Neural cell (in vitro differentiated cells): Measurements from ENCODE around the gene GPR26.

Experiments used
- EP300 ChIP-seq: fragments of 450-650 bp; conservative IDR thresholded peaks from 2 replicates; pipeline ENCODE4 v1.6.1; 2014; ENCODE audit warnings: antibody characterized with exemption, mild to moderate bottlenecking, moderate library complexity; ENCODE audit not compliant: poor library complexity, severe bottlenecking
- EZH2 ChIP-seq: fragments of 200-600, 300-800 bp; shearing (Covaris generic), sonication (generic); IDR thresholded peaks from 2 replicates; pipeline ENCODE4 v1.6.1; 2014; ENCODE audit warnings: antibody characterized with exemption, low read length, borderline replicate concordance, mild to moderate bottlenecking; ENCODE audit not compliant: insufficient read depth, poor library complexity, severe bottlenecking
- POLR2AphosphoS5 ChIP-seq: IDR thresholded peaks from 2 replicates; pipeline ENCODE4 v1.6.1; 2012
- SMC3 ChIP-seq: fragments of 450-650 bp; conservative IDR thresholded peaks from 2 replicates; pipeline ENCODE4 v1.6.1; 2014; ENCODE audit warnings: antibody characterized with exemption, mild to moderate bottlenecking, moderate library complexity; ENCODE audit not compliant: poor library complexity
- TAF1 ChIP-seq: IDR thresholded peaks from 2 replicates; pipeline ENCODE4 v1.6.1; 2012; ENCODE audit warnings: low read depth
- TF ChIP-seq, protein P1 (sequence below): fragments of 450-650 bp; IDR thresholded peaks from 2 replicates; pipeline ENCODE4 v1.5.1; 2014; ENCODE audit warnings: antibody characterized with exemption, mild to moderate bottlenecking, moderate library complexity; ENCODE audit not compliant: poor library complexity, severe bottlenecking
- TF ChIP-seq, protein P2 (sequence below): IDR thresholded peaks from 2 replicates; pipeline ENCODE4 v1.6.1; 2012; ENCODE audit warnings: borderline replicate concordance

DNA sequence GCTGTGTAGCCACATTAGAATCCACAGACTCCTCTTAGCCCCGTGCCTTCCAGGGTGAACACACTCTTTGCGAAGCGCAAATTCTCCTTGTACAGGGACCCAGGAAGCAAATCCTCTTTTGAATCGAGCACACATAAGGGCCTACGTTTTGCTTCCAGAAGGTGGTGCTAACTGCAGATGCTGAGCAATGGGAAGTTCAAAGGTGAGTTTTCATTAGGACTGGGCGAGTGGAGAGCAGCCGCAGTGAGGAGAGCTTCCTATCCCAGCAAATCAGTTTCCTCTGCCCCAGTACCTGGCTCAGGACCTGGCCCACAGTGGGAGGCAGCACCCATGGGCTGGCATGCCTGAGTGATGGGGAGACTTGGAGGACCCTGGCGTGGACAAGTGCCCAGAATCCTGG, 23.5 kb upstream of the GPR26 start:
- TF ChIP-seq EP300, result no peak
- TF ChIP-seq, protein P1, sequence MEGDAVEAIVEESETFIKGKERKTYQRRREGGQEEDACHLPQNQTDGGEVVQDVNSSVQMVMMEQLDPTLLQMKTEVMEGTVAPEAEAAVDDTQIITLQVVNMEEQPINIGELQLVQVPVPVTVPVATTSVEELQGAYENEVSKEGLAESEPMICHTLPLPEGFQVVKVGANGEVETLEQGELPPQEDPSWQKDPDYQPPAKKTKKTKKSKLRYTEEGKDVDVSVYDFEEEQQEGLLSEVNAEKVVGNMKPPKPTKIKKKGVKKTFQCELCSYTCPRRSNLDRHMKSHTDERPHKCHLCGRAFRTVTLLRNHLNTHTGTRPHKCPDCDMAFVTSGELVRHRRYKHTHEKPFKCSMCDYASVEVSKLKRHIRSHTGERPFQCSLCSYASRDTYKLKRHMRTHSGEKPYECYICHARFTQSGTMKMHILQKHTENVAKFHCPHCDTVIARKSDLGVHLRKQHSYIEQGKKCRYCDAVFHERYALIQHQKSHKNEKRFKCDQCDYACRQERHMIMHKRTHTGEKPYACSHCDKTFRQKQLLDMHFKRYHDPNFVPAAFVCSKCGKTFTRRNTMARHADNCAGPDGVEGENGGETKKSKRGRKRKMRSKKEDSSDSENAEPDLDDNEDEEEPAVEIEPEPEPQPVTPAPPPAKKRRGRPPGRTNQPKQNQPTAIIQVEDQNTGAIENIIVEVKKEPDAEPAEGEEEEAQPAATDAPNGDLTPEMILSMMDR, result no peak
- TF ChIP-seq, protein P2, sequence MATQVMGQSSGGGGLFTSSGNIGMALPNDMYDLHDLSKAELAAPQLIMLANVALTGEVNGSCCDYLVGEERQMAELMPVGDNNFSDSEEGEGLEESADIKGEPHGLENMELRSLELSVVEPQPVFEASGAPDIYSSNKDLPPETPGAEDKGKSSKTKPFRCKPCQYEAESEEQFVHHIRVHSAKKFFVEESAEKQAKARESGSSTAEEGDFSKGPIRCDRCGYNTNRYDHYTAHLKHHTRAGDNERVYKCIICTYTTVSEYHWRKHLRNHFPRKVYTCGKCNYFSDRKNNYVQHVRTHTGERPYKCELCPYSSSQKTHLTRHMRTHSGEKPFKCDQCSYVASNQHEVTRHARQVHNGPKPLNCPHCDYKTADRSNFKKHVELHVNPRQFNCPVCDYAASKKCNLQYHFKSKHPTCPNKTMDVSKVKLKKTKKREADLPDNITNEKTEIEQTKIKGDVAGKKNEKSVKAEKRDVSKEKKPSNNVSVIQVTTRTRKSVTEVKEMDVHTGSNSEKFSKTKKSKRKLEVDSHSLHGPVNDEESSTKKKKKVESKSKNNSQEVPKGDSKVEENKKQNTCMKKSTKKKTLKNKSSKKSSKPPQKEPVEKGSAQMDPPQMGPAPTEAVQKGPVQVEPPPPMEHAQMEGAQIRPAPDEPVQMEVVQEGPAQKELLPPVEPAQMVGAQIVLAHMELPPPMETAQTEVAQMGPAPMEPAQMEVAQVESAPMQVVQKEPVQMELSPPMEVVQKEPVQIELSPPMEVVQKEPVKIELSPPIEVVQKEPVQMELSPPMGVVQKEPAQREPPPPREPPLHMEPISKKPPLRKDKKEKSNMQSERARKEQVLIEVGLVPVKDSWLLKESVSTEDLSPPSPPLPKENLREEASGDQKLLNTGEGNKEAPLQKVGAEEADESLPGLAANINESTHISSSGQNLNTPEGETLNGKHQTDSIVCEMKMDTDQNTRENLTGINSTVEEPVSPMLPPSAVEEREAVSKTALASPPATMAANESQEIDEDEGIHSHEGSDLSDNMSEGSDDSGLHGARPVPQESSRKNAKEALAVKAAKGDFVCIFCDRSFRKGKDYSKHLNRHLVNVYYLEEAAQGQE, result no peak
- no peak for TF ChIP-seq POLR2AphosphoS5
- no peak for TF ChIP-seq TAF1
- TF ChIP-seq SMC3, result peak; percentile 38
- TF ChIP-seq EZH2, result no peak
